ENCODE results near the gene ELOVL7.
A peak's percentile ranks its signal among the peaks of the same experiment; 100 is the strongest.
"Not testable (repeated sequence)": the region's sequence is repeated elsewhere in the genome, so short reads cannot be mapped to it uniquely, and the experiment has no call there.

ELOVL7 gene

GRCh38 chr5:60829490-60830266, 14.4 kb downstream of the ELOVL7 start:
- DNase-seq, result no peak

DNA sequence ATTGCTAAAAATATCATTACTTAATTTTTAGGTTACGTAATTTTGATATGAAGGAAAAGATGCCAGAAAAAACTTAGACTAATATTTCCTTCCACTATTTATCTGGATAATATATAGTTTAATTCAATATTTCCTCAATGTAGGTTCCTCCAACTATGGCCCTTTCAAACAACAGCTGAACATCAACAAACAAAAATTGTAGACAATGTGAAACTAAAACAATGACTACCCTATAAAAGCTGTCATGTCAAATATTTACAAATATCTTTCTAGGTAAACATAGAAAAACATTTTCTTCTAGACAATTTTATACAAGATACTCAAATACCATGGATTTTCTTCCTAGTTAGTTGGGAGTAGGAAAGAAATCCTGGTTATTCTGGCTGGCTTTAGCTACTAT, 16.9 kb downstream of the ELOVL7 start:
- no peak for DNase-seq

DNA sequence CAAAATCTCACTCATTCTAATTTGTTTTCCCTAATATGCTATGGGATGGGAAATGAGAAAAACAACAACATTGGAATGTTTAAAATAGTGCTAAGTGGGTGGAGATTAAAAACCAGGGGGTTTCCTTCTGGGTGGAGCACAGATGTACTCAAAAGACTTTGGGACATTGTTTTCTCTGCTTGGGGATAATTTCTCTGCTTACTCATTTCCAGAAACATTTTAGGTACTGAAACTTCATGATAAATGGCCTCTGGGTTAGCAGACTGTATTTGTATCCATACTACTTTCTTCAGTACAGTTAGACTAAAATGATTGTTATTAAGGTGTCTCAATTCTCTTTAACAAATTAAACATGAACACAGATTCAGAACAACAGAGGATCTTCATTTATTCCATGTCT, 17.4 kb downstream of the ELOVL7 start:
- DNase-seq, result no peak

DNA sequence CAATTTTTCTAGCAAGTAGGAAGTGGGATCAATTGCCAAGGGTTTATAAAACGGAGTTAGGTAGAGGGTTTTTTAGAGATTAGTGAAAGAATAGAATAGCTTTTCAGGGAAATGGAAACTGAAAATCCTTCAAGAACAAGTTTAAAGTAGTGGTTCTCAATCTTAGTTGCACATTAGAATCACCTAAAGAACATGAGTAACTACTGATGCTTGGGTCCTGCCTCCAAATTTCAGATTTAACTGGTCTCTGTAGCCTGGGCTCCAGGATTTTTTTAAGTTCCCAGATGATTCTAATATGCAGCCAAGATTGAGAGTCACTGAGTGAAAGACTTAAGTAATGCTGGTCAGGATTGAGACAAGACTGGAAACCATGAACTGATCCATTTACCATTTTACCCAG, 20.5 kb downstream of the ELOVL7 start:
- no peak for DNase-seq

- no peak for DNase-seq
Measured at GRCh38 chr5:60822285-60822556, 21.8 kb downstream of the ELOVL7 start.

GRCh38 chr5:60821488-60822284, 22.4 kb downstream of the ELOVL7 start:
- no peak for DNase-seq

- peak; percentile 25 for DNase-seq
Measured at GRCh38 chr5:60820593-60821487, 23.2 kb downstream of the ELOVL7 start.

DNA sequence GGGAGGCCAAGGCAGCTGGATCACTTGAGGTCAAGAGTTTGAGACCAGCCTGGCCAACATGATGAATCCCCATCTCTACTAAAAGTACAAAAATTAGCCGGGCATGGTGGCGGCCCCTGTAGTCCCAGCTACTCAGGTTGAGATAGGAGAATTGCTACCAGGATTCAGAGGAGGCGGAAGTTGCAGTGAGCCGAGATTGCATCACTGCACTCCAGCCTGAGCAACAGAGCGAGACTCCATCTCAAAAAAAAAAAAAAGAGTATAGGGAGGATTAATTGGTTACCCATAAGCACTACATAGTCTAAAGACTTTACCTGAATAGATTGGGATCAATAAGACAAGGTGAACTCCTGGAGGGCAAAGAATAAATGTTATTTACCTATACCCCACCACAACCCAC, 27.9 kb downstream of the ELOVL7 start:
- not testable (repeated sequence) for DNase-seq

DNA sequence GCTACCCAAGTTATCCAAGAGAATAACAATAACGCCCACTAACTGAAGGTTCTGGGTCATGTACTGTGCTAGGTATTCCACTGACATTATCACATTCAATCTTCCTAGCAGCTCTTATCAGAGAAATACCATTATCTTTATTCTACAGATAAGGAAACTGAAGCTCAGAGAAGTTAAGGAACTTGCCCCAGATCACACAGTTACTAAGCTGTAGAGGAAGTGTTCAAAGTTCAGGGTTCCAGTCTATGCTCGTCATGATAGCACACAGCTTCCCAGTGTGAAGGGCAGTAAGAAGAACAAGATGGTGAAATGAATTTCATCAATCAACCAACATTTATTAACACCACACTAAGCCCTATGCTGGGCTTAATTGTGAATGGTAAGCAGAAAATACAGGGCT, 29.6 kb downstream of the ELOVL7 start:
- no peak for DNase-seq

GRCh38 chr5:60812426-60812825, 31.6 kb downstream of the ELOVL7 start:
- no peak for DNase-seq

DNA sequence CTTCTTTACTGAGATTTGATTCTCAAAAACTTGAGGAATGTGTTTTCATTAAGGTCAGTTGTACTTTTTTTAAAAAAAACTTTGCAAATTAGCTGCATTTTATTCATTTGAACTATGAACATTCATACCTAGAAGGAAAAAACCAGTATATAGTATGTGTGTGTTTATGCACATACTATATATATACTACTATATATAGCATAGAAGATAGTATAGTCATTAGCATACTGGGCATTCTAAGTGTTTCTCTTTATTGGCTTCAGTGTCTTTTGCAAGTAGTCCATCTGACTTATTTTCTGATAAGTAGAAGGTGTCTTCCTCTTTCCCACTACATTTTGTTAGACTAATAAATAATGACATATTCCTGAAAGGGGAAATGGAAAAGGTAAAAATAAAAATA, 33.0 kb downstream of the ELOVL7 start:
- DNase-seq, result no peak

DNA sequence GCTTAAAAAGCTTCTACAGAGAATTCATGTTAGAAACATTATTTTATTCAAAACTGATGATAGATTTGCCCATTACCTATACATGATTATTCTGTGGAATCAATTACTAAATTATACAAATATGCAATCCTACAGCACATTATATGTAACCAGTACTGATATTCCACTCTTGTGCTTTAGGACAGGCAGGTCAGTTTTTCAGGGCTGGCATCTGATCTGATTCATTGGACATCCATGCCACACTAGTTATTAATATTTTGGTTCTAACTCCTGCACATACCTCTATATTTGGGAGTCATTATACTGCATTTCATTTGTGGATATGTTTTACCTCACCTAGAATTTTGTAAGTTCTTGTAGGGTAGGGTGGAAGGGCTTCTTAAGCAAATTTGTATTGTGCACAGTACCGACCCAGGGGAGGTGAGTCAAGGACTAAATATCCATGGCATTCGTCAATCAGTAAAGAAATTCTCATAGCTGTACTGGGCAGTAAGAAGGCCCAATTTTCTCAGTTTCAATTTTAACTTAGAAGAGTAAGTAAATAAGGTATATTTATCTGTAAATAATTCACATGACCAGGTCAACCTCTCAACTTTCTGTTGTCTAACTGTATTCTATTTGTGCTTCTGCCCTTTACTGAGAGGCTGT, 33.5 kb downstream of the ELOVL7 start:
- no peak for DNase-seq

GRCh38 chr5:60809891-60810425, 34.1 kb downstream of the ELOVL7 start:
- no peak for DNase-seq

GRCh38 chr5:60806591-60807243, 37.4 kb downstream of the ELOVL7 start:
- DNase-seq, result no peak

GRCh38 chr5:60805463-60805862, 38.6 kb downstream of the ELOVL7 start:
- no peak for DNase-seq

DNA sequence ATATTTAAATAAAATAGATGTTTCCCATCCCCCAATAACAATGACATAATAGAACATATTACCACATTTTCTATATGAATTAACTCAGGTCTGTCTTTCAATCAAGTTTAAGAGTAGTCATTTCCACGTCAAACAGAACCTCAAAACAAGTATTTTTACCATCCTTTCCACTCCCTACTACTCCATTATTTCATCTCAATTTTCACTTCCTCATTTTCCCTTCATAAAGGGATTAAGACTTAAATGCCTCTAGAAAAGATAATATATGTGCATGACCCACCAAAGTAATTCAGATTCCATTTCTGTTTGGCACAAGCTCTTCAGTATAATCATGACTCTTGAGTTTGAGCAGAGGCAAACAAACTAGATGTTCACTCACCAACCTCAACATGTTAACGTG, 40.4 kb downstream of the ELOVL7 start:
- DNase-seq, result no peak

- no peak for DNase-seq
Measured at GRCh38 chr5:60802986-60803385, 41.1 kb downstream of the ELOVL7 start.

DNA sequence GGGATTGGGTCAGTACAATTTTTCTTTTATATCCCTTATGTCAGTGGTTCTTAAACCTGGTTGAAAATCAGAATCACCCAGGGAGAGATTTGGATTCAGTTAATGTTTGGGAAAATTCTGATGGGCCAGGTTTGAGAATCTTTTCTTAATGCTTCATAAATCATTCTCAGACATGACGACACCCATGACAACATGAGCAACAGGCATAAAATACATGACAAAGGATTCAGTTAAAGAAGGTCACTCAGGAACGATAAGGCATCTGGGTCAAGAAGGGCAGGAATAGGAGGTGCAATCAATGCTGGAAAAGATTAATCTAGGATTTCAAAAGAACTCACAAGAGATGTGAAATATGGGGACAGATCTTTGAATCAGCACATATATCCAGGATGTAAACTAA, 41.8 kb downstream of the ELOVL7 start:
- DNase-seq, result no peak

- DNase-seq, result no peak
Measured at GRCh38 chr5:60797482-60798153, 46.5 kb downstream of the ELOVL7 start.

GRCh38 chr5:60795424-60795950, 48.6 kb downstream of the ELOVL7 start:
- not testable (repeated sequence) for DNase-seq

GRCh38 chr5:60794691-60795090, 49.4 kb downstream of the ELOVL7 start:
- DNase-seq, result no peak
